Left kidney (tissue), 2 donors: ENCODE results near the gene NDUFB2. TPM values are rescaled to one million over a fixed set of nuclear protein-coding genes. Genes with fewer than 3 reads are reported as not detected.
"Not testable (repeated sequence)": the region's sequence is repeated elsewhere in the genome, so short reads cannot be mapped to it uniquely, and the experiment has no call there.

Source experiments
- DNase-seq: peaks from one replicate; pipeline ENCODE4 v3.0.0-alpha.2; 2013
- polyA plus RNA-seq: library from polyadenylated mRNA; unstranded; fragments of 120-200 nt; gene quantifications from one replicate; pipeline ENCODE4 v1.2.1, GENCODE V29; 2013; ENCODE audit not compliant: insufficient read length

Gene NDUFB2
- polyA plus RNA-seq, 1 donor: 164 TPM

- not testable (repeated sequence) for DNase-seq
Measured at GRCh38 chr7:140669862-140670261, 26.6 kb upstream of the NDUFB2 start.

- DNase-seq: no peak
Measured at GRCh38 chr7:140670343-140670935, 26.1 kb upstream of the NDUFB2 start.

- DNase-seq: no peak
Measured at GRCh38 chr7:140671966-140672365, 24.5 kb upstream of the NDUFB2 start.

- DNase-seq: no peak
Measured at GRCh38 chr7:140672382-140673062, 24.0 kb upstream of the NDUFB2 start, which contains the start of gene ADCK2. Gene ADCK2 (plus strand): TSS chr7:140672945. CDS start chr7:140673331, 386 bp downstream.

- DNase-seq: no peak
Measured at GRCh38 chr7:140673063-140673773, 23.3 kb upstream of the NDUFB2 start.

- no peak for DNase-seq
Measured at GRCh38 chr7:140673774-140674155, 22.7 kb upstream of the NDUFB2 start.

- no peak for DNase-seq
Measured at GRCh38 chr7:140674356-140674800, 22.1 kb upstream of the NDUFB2 start.

GRCh38 chr7:140674899-140675701 is 21.4 kb upstream of the NDUFB2 start:
- DNase-seq: no peak

GRCh38 chr7:140675726-140676125 is 20.8 kb upstream of the NDUFB2 start:
- DNase-seq: no peak

GRCh38 chr7:140676306-140676705 is 20.2 kb upstream of the NDUFB2 start:
- DNase-seq: no peak

GRCh38 chr7:140676956-140677355 is 19.6 kb upstream of the NDUFB2 start:
- not testable (repeated sequence) for DNase-seq

- DNase-seq: no peak
Measured at GRCh38 chr7:140677496-140677895, 19.0 kb upstream of the NDUFB2 start.

GRCh38 chr7:140678081-140678815 is 18.3 kb upstream of the NDUFB2 start:
- DNase-seq: no peak

- no peak for DNase-seq
Measured at GRCh38 chr7:140678816-140679130, 17.7 kb upstream of the NDUFB2 start.

GRCh38 chr7:140679186-140679585 is 17.3 kb upstream of the NDUFB2 start:
- no peak for DNase-seq

- no peak for DNase-seq
Measured at GRCh38 chr7:140680886-140681285, 15.6 kb upstream of the NDUFB2 start.

- DNase-seq: no peak
Measured at GRCh38 chr7:140681766-140682165, 14.7 kb upstream of the NDUFB2 start.

GRCh38 chr7:140683657-140684056 is 12.9 kb upstream of the NDUFB2 start:
- no peak for DNase-seq

- DNase-seq: no peak
Measured at GRCh38 chr7:140684066-140684950, 12.2 kb upstream of the NDUFB2 start.

GRCh38 chr7:140685407-140686087 is 11.0 kb upstream of the NDUFB2 start:
- DNase-seq: no peak
